ENCODE results near the gene CLIC5.

CLIC5 gene

DNA sequence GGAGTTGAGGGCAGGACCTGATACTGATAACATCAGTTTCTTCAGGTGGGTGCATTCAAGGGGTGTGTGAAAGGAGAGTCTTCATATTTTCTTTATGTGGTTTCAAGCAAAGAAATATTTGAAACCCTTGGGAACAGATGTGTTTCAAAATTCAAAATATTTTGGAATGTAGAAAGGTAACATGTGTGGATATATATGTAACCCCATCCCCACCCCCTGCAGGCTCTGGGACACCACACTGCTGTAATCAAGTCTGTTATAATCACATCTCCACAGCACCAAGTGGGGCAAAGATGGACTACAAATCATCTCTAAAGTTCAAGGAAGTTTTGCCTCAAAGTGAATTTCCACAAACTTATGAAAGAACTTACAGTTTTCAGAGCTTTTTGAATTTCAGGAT, 41.1 kb downstream of the CLIC5 start:
- DNase-seq: no peak
- in situ Hi-C loops (cut with HindIII; ENCODE audit: low pct_ligation_motif_present, low pct_unique_long_range_greater_than_20kb, low sequenced_read_pairs): no loop called here

DNA sequence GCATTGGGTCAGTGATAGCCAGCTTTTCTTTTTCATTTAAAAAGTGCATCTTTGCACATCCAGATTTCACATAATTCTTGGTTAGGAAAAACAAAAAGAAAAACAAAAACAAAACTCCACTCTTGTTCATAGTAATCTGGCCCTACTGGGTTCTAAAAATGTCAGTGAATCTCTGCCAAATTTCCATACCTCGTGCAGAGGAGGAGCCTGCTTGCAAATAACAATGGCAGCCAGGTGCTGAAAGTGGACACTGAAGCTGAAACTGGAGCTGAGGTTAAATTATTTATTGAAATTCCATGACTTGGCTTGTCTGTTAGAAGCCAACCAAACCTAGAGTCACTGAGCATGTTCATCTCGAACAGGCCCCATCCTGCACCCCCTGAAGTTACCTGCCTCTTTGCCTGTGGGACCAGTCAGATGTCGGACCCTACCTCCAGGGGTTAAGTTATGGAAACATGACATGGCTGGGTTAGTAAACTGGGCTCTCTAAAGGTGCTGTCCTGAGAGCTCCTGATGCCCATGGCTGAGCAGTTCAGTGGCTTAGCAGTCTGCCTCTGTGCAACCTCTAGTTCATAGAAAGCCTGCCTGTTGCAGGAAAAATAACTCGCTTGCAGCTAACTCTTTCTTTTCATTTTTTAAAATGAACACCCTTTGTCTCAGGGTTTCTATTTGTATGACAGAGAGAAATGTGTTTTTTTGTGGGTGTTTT, 42.7 kb downstream of the CLIC5 start:
- in situ Hi-C loops (cut with HindIII; ENCODE audit: low pct_ligation_motif_present, low pct_unique_long_range_greater_than_20kb, low sequenced_read_pairs): no loop called here

DNA sequence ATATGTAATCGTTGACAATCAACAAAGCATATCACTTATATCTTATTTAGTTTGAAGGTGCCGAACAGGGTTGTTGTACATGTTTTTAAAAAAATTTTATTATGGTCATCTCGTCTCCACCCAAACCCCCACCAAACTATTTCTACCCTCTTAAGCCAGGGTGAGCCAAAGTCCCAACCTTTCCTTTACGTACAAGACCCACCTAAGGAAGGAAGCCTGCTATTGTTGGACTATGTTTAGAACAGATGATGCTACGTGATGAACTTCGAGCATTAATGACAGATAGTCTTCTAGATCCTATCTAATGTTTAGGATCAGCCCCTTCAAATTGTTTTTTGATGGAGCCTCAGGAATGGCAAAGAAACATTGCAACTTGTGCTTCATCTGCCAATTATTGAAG, 44.4 kb downstream of the CLIC5 start:
- in situ Hi-C loops (cut with HindIII; ENCODE audit: low pct_ligation_motif_present, low pct_unique_long_range_greater_than_20kb, low sequenced_read_pairs): no loop called here
- no peak for DNase-seq

More for the DNA sequence above, 42.7 kb downstream of the CLIC5 start:
- DNase-seq: no peak

DNA sequence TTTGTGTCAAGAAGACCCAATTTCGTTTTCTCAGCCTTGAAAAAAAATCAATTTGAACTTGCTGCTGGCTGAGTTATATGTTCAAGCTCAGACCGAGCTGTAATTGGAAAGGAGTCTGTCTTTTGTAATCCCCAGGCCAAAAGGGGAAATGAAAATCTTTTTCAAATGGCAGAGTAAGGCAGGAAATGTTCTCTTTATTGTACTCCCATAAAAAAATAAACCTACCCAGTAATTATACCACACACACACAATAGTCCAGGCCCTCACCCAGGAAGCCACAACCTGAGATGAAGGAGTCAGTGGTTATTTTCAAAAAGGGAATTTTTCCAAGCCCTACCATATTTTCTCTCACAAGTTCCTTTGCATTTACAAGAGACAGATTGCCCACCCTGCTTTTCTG, 45.3 kb downstream of the CLIC5 start:
- in situ Hi-C loops (cut with HindIII; ENCODE audit: low pct_ligation_motif_present, low pct_unique_long_range_greater_than_20kb, low sequenced_read_pairs): no loop called here

DNA sequence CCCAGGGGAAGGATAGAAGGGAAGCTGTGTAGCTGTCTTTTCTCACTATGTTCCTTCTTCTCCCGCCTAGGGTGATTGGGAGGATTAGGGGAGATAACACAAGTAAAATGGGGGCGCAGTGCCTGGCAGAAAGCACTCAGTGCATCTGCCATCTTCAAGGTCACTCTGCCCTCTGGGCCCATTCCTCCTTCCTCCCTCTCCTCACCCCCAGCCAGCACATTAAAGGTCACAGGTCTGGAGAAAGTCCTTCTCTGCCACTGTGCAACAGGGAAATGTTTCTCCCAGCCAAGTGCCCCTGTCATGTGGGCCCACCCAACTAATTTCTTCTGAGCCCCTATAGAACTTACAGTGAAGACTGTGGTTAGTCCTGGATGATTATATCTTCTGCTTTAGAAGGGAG, 45.8 kb downstream of the CLIC5 start:
- DNase-seq: no peak
- in situ Hi-C loops (cut with HindIII; ENCODE audit: low pct_ligation_motif_present, low pct_unique_long_range_greater_than_20kb, low sequenced_read_pairs): no loop called here

More for the DNA sequence above, 45.3 kb downstream of the CLIC5 start:
- DNase-seq: no peak

DNA sequence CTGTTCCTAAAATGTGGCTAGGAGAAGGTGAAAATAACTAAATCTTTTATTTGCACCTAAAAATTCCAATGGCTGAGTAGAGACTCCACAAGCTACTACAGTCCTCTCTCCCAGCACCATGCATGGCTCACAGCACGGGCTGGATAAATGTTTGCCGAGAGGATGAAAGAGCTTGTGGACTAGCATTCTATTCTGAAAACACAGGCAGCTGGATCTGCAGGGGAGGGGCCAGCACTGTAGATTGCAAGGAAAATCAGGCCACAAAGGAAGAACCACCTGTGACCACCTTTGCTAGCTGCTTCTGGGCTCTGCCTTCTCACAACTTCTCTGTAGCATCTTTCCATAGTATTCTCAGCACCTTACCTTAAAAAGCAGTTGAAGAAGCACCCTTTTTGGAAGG, 46.6 kb downstream of the CLIC5 start:
- in situ Hi-C loops (cut with HindIII; ENCODE audit: low pct_ligation_motif_present, low pct_unique_long_range_greater_than_20kb, low sequenced_read_pairs): no loop called here
- no peak for DNase-seq

DNA sequence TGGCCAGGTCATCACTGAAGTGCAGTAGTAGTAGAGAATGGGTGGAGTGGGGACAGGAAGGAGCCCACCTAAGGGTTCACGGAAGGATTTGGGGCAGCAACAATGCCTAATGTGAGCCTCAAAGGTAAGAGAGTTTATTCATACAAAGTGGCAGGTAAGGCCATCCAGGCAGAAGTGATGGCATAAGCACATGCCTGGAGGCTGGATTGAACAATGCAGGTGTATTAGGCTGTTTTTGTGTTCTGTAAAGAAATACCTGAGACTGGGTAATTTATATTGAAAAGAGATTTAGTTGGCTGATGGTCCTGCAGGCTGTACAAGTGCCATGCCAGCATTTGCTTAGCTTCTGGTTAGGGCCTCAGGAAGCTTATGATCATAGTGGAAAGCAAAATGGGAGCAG, 48.3 kb downstream of the CLIC5 start:
- no peak for DNase-seq
- in situ Hi-C loops (cut with HindIII; ENCODE audit: low pct_ligation_motif_present, low pct_unique_long_range_greater_than_20kb, low sequenced_read_pairs): no loop called here

DNA sequence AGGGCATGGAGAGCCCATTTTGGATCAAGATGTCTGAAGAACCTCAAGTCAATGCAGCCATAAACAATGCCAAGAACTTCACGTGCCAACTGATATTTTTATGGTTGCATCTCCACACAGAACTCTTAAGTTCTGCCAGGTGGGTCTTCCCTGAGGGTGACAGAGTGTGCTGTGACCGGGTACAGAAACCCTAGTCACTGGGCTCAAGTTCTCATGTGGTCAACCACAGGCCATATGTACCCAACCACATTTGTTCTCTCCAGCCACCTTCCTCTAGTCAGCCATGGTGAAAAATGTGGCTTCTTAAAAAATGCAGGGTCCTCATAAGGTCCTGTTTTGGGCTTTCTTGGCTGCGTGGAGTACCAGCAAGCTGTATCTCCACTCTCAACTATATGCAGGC, 48.9 kb downstream of the CLIC5 start:
- no peak for DNase-seq
- in situ Hi-C loops (cut with HindIII; ENCODE audit: low pct_ligation_motif_present, low pct_unique_long_range_greater_than_20kb, low sequenced_read_pairs): no loop called here

DNA sequence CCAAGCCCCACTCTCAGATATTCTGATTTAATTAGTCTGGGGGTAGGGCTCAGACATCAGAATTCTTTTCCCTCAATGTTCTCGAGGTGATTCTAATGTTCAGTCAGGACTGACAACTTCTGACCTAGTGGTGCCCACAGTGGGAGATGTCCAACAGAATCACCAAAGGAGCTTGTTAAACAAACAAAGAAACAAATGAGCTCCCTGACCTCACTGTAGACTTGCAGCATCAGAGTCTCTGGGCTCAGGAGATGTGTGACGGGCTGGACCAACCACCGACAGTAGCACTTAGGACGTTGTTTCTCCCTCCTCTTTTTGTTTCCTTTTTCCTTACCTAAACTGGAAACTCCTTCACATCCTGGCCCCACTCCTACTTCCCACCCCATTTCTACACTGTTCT, 49.3 kb downstream of the CLIC5 start:
- DNase-seq: no peak

DNA sequence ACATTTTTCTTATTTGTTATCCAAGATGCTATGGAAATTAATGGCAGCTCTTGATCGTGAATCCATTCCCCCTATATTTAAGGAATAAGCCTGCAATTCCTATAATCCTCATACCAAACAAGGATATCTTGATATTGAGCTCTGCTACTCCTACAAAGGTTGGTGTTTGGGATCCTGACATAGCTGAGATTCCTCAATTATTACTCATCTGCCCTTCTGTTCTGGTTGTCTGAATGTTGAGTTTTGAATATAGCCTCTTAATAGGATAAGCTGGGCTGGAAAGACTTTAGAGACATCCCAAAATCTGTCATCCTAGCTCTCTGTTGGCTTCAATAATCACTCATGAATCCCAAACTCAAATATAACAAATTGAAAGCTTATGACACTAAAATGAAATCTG, 49.9 kb downstream of the CLIC5 start:
- in situ Hi-C loops (cut with HindIII; ENCODE audit: low pct_ligation_motif_present, low pct_unique_long_range_greater_than_20kb, low sequenced_read_pairs): no loop called here
- DNase-seq: peak; percentile 79

More for the DNA sequence above, 49.3 kb downstream of the CLIC5 start:
- in situ Hi-C loops (cut with HindIII; ENCODE audit: low pct_ligation_motif_present, low pct_unique_long_range_greater_than_20kb, low sequenced_read_pairs): no loop called here

DNA sequence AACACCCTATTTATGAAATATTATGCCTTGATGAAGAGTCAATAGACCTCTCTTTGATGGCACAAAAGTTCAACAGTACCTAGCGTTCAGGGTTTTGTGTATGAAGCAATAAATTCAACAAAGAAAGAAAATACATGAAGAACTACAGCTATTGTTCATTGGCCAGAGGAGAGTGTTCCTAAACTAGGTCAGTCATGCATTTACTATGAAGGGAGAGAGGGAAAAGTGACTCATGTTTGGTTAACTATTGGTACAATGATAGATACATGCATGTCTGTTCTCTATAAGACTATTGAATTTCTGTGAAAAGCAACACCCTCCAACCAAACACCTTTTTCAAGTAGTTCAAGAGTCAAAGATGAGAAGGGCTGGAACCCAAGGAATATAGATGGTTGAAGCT, 50.7 kb downstream of the CLIC5 start:
- DNase-seq: peak; percentile 59
- in situ Hi-C loops (cut with HindIII; ENCODE audit: low pct_ligation_motif_present, low pct_unique_long_range_greater_than_20kb, low sequenced_read_pairs): no loop called here

DNA sequence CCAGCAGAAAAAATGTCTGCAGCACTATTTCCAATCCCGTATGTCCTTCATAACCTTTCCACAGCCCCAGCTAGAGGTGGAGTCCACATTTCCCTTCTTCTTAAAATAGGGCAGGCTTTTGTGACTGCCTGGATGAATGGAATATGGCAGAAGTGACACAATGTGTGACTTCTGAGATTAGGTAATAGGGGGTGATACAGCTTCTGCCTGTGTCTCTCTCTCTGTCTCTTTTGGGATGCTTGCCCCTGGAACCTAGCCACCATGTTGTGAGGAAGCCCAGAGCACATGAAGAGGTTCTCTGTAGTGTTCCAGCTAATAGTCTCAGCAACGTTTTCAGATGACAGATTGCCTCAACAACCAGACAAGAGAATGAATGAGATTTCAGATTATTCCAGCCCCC, 51.4 kb downstream of the CLIC5 start:
- DNase-seq: no peak
- in situ Hi-C loops (cut with HindIII; ENCODE audit: low pct_ligation_motif_present, low pct_unique_long_range_greater_than_20kb, low sequenced_read_pairs): no loop called here

DNA sequence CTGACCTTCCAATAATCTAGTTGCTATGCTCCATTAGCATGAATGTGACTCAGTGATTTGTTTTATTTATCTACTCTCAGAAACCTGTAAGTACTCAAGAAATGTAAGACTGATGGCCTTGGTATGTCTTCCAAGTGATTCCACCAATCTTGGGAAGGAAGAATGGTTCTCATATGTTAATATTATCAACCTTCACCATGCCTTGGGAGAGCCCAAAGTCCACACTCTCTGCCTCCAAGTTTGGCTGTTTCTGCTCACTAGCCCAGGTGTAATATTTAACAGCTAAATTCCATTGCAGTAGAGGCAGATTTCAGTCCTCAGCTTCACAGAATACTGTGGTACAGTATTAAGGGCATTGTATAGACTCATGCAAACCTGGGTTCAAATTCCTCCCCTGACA, 51.8 kb downstream of the CLIC5 start:
- in situ Hi-C loops (cut with HindIII; ENCODE audit: low pct_ligation_motif_present, low pct_unique_long_range_greater_than_20kb, low sequenced_read_pairs): no loop called here
- no peak for DNase-seq

DNA sequence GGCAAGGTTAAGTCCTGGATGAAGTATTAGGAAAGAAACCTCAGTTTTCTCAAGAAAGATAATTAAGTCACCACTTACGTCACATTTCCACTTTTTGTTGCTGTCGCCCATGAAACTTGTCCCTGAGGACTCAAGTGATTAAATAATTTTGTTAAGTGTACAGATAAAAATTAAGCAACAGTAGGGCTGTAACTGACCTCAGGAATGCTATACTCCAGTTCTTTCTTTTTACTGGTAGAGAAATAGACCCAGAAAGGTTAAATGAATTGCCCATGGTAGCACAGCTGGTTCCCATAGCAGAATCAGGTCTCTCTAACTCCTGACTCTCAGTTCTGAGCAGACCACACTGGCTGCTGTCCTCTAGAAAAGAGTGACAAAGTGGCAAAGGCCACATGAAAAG, 54.5 kb downstream of the CLIC5 start:
- DNase-seq: no peak

DNA sequence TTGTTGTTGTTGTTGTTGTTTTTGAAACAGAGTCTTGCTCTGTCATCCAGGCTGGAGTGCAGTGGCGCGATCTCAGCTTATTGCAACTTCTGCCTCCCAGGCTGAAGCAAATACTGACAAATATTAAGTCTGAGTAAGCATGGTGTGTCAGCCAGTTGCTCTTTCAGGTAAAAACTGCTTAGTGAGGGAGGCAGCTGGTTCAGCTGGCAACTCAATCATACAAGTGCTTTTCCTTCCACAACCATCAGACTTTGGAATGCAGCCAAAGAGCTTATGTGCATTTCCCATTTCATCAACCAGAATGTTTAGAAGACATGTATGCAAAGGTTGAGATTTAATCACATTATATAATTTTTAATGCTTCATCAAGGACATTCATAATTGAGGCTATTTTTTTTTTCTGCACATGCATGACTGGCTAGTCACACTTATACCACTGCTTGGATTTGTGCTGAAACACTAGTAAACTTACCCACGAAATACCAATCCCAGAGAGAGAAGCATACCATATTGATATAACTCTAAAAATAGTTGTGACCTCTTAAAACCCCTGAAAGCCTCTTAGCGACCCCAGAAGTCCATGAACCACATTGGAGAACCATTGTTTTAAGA, 56.0 kb downstream of the CLIC5 start:
- peak; percentile 34 for DNase-seq
- in situ Hi-C loops (cut with HindIII; ENCODE audit: low pct_ligation_motif_present, low pct_unique_long_range_greater_than_20kb, low sequenced_read_pairs): no loop called here

More for the DNA sequence above, 54.5 kb downstream of the CLIC5 start:
- in situ Hi-C loops (cut with HindIII; ENCODE audit: low pct_ligation_motif_present, low pct_unique_long_range_greater_than_20kb, low sequenced_read_pairs): no loop called here

DNA sequence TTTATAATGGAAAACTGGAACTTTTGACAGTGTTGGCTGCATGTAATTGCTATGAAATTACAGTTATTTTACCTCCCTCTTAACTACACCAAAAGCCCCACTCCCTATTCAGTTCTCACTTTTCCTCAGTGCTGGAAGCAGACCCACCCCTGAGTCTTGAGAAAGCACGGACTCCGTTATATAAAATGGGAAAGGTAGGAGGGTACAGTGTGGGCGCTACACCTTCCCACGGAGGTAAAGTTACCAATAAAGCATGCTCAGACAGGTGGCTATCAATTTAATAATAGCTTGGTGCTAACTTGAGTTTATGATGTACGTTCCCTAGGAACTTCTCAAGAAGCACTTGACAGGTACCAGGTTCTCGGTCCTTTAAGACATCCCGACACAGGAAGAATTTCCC, 59.0 kb downstream of the CLIC5 start:
- in situ Hi-C loops (cut with HindIII; ENCODE audit: low pct_ligation_motif_present, low pct_unique_long_range_greater_than_20kb, low sequenced_read_pairs): no loop called here
- no peak for DNase-seq

DNA sequence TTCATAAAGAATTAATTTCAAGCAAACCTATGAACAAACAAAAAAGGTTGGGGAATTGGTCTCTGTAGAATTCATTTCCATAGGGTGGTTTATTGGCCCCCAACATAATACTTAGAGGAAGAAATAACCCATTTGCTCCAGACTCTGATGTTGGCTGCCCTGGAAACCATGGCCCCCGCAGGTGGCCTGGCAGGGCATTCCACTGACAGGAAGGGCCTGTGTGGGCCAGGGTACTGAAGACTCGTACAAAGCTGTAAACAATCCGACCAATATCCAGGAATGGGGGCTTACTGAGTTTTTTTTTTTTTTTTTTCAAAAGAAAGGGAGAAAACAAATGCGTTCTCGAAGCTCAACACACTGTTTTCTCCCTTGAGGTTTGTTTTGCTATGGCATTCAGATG, 59.5 kb downstream of the CLIC5 start:
- in situ Hi-C loops (cut with HindIII; ENCODE audit: low pct_ligation_motif_present, low pct_unique_long_range_greater_than_20kb, low sequenced_read_pairs): no loop called here
- DNase-seq: no peak

DNA sequence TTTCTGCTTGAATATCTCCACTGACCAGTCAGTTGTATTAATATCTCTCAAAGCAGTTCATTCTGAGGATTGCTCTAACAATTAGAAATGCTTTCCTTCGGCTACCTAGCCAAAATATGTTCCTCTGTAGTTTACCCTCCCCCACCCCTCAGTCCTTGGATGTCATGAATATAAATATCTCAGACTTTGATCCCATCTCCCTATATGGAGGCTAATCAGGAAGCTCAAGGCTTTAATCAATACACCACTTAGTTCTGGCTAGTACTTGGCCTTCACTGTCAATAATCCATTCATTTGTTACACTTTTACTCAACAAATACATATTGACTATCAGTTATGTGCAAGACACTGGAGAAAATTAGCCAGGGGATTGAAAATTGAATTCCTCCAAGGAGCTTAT, 60.1 kb downstream of the CLIC5 start:
- in situ Hi-C loops (cut with HindIII; ENCODE audit: low pct_ligation_motif_present, low pct_unique_long_range_greater_than_20kb, low sequenced_read_pairs): no loop called here

DNA sequence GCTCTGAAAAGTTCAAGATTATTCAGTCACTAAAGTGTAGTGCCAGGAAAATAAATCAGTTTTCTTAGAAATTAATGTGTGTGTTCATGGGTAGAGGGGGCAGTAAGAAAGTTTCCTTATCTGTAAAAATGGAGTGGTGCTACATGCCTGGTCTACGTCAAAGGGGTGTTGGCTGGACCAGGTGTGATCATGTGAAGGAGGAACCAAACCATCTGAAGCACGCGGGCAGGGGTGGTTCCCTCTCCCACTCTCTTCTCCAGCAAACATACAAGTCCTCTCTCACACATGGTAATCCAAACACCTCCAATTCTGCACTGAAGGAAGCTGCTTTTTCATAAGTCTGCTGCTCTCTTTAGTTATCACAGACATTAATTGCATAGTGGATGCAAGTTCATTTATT, 63.1 kb downstream of the CLIC5 start:
- in situ Hi-C loops (cut with HindIII; ENCODE audit: low pct_ligation_motif_present, low pct_unique_long_range_greater_than_20kb, low sequenced_read_pairs): no loop called here
- DNase-seq: no peak

More for the DNA sequence above, 60.1 kb downstream of the CLIC5 start:
- no peak for DNase-seq

DNA sequence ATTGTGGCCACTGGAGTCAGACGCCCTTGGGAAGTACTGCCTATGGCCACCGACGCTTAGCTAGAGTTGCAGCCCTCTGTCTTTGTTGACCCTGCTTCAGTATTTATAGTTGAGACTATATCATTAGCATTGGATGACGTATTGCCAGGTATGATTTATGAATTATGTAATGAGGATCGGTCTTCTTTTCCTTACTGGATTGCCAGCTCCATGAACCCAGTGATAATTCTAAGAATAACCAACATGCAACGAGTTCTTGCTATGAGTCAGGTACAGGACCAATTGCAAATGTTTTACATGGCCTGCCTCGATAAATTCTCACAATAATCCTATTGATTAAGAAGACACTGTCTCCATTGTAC, 63.5 kb downstream of the CLIC5 start:
- in situ Hi-C loops (cut with HindIII; ENCODE audit: low pct_ligation_motif_present, low pct_unique_long_range_greater_than_20kb, low sequenced_read_pairs): no loop called here
- no peak for DNase-seq

All from ACHN (cell line).